Mucosa of rectum (tissue), 2 donors: ENCODE measurements around the gene TUBB1.
"Not testable (repeated sequence)": the region's sequence is repeated elsewhere in the genome, so short reads cannot be mapped to it uniquely, and the experiment has no call there.

ENCODE experiments used
- H3K27ac ChIP-seq, 2 donors: one replicate each; pipeline ENCODE4 v1.7.0; 2013; ENCODE audit warnings: inconsistent platforms in 2 of 2, low read depth in 2 of 2, low read length in 2 of 2
- H3K27me3 ChIP-seq, 2 donors: one replicate each; pipeline ENCODE4 v1.7.0; 2013; ENCODE audit warnings: low read length in 2 of 2; ENCODE audit not compliant: control insufficient read depth in 2 of 2, insufficient read depth in 2 of 2
- H3K36me3 ChIP-seq, 2 donors: one replicate each; pipeline ENCODE4 v1.7.0; 2013; ENCODE audit warnings: low read length in 2 of 2; ENCODE audit not compliant: control insufficient read depth in 2 of 2, insufficient read depth in 2 of 2
- H3K4me1 ChIP-seq, 2 donors: one replicate each; pipeline ENCODE4 v1.7.0; 2013; ENCODE audit warnings: low read length in 2 of 2, mild to moderate bottlenecking in 1 of 2; ENCODE audit not compliant: control insufficient read depth in 2 of 2, insufficient read depth in 2 of 2
- H3K4me3 ChIP-seq, 2 donors: one replicate each; pipeline ENCODE4 v1.7.0; 2013; ENCODE audit warnings: low read length in 2 of 2
- H3K9ac ChIP-seq, 2 donors: one replicate each; pipeline ENCODE4 v1.7.0; 2013; ENCODE audit warnings: low read length in 2 of 2, low read depth in 1 of 2, mild to moderate bottlenecking in 1 of 2
- H3K9me3 ChIP-seq, 2 donors: one replicate each; pipeline ENCODE4 v1.7.0; 2013; ENCODE audit warnings: low read length in 2 of 2; ENCODE audit not compliant: control insufficient read depth in 2 of 2
- donor health status: healthy.
- donor health status: Normal muscosa, but diverticular disease.

TUBB1 gene

GRCh38 chr20:58980711-58981627 lies 38.3 kb upstream of the TUBB1 start, which contains the start of gene NELFCD:
Gene NELFCD (plus strand): TSS chr20:58981256. CDS start chr20:58981310, 54 bp downstream.
- H3K9ac ChIP-seq = peak within 1 kb of the TSS; percentile 74 to 79
- peak within 1 kb of the TSS; percentile 78 for H3K27ac ChIP-seq
- peak within 1 kb of the TSS; percentile 83 to 91 for H3K4me3 ChIP-seq
- H3K4me1 ChIP-seq = peaks cover 8 to 14% of the 10 kb centered on the region in 2 donors
- H3K9me3 ChIP-seq = no peaks in the 10 kb centered on the region
- no peaks in the 10 kb centered on the region for H3K27me3 ChIP-seq
- H3K36me3 ChIP-seq = peaks cover 0 to 4% of the 10 kb centered on the region in 2 donors

- H3K27ac ChIP-seq = peak overlapping the region; percentile 28 to 37
These were observed 37.4 kb upstream of the TUBB1 start for GRCh38 chr20:58981628-58982364.

GRCh38 chr20:58982406-58983114 lies 36.7 kb upstream of the TUBB1 start:
- no peak overlapping the region for H3K9ac ChIP-seq
- H3K27me3 ChIP-seq = no peaks in the 10 kb centered on the region
- H3K27ac ChIP-seq = no peak overlapping the region
- H3K36me3 ChIP-seq = peaks cover 10 to 15% of the 10 kb centered on the region in 2 donors
- H3K9me3 ChIP-seq = no peaks in the 10 kb centered on the region
- H3K4me3 ChIP-seq = peak overlapping the region; percentile 83 to 91
- peaks cover 8 to 14% of the 10 kb centered on the region in 2 donors for H3K4me1 ChIP-seq

More at GRCh38 chr20:58981628-58982364, 37.4 kb upstream of the TUBB1 start:
- Histone ChIP-seq H3K27me3 (no peaks in the 10 kb centered on the region), H3K36me3 (peaks cover 3 to 8% of the 10 kb centered on the region in 2 donors), H3K9me3 (no peaks in the 10 kb centered on the region), H3K4me1 (peaks cover 8 to 14% of the 10 kb centered on the region in 2 donors), H3K4me3 (peak overlapping the region; percentile 83 to 91), H3K9ac (peak overlapping the region; percentile 71 to 78)

- Histone ChIP-seq H3K4me1 (peaks cover 8 to 14% of the 10 kb centered on the region in 2 donors), H3K36me3 (peaks cover 16 to 21% of the 10 kb centered on the region in 2 donors), H3K4me3 (peak overlapping the region in 1 of 2 donors; percentile 83)
- not testable (repeated sequence) for H3K9me3 ChIP-seq, H3K9ac ChIP-seq, H3K27ac ChIP-seq, H3K27me3 ChIP-seq
These were observed 36.1 kb upstream of the TUBB1 start for GRCh38 chr20:58983115-58983468.

GRCh38 chr20:58984691-58985090 lies 34.5 kb upstream of the TUBB1 start:
- Histone ChIP-seq H3K27me3 (no peaks in the 10 kb centered on the region), H3K36me3 (peaks cover 28 to 36% of the 10 kb centered on the region in 2 donors), H3K9me3 (no peaks in the 10 kb centered on the region), H3K27ac (no peak overlapping the region), H3K9ac (no peak overlapping the region), H3K4me1 (peaks cover 8 to 14% of the 10 kb centered on the region in 2 donors), H3K4me3 (no peak overlapping the region)

GRCh38 chr20:58985656-58986055 lies 33.6 kb upstream of the TUBB1 start:
- no peak overlapping the region for H3K4me3 ChIP-seq
- no peaks in the 10 kb centered on the region for H3K9me3 ChIP-seq
- H3K27me3 ChIP-seq = no peaks in the 10 kb centered on the region
- H3K4me1 ChIP-seq = peaks cover 8 to 14% of the 10 kb centered on the region in 2 donors
- H3K36me3 ChIP-seq = peaks cover 34 to 44% of the 10 kb centered on the region in 2 donors
- no peak overlapping the region for H3K27ac ChIP-seq
- H3K9ac ChIP-seq = no peak overlapping the region

- peaks cover 42 to 52% of the 10 kb centered on the region in 2 donors for H3K36me3 ChIP-seq
- no peak overlapping the region for H3K9ac ChIP-seq
- H3K27ac ChIP-seq = no peak overlapping the region
- H3K9me3 ChIP-seq = no peaks in the 10 kb centered on the region
- no peak overlapping the region for H3K4me3 ChIP-seq
- peaks cover 8 to 14% of the 10 kb centered on the region in 2 donors for H3K4me1 ChIP-seq
- no peaks in the 10 kb centered on the region for H3K27me3 ChIP-seq
These were observed 32.8 kb upstream of the TUBB1 start for GRCh38 chr20:58986286-58986967.

GRCh38 chr20:58986968-58987517 lies 32.2 kb upstream of the TUBB1 start:
- Histone ChIP-seq H3K4me1 (peaks cover 8 to 11% of the 10 kb centered on the region in 2 donors), H3K9ac (no peak overlapping the region), H3K36me3 (peaks cover 47 to 58% of the 10 kb centered on the region in 2 donors), H3K27me3 (no peaks in the 10 kb centered on the region), H3K9me3 (no peaks in the 10 kb centered on the region), H3K27ac (no peak overlapping the region), H3K4me3 (no peak overlapping the region)
